ENCODE data around the gene FGFRL1.

GRCh38 chr4:990746-991367 is 20.6 kb upstream of the FGFRL1 start:
- no peak for TF ChIP-seq CTCF (IDR thresholded peaks at IDR 0.05; ENCODE audit: low read depth, low read length, poor library complexity, severe bottlenecking)
- TF ChIP-seq EZH2phosphoT487 (IDR thresholded peaks at IDR 0.05; ENCODE audit: borderline replicate concordance, low read length): no peak
